Measurements from ENCODE around the gene NTN3.

Gene NTN3

DNA sequence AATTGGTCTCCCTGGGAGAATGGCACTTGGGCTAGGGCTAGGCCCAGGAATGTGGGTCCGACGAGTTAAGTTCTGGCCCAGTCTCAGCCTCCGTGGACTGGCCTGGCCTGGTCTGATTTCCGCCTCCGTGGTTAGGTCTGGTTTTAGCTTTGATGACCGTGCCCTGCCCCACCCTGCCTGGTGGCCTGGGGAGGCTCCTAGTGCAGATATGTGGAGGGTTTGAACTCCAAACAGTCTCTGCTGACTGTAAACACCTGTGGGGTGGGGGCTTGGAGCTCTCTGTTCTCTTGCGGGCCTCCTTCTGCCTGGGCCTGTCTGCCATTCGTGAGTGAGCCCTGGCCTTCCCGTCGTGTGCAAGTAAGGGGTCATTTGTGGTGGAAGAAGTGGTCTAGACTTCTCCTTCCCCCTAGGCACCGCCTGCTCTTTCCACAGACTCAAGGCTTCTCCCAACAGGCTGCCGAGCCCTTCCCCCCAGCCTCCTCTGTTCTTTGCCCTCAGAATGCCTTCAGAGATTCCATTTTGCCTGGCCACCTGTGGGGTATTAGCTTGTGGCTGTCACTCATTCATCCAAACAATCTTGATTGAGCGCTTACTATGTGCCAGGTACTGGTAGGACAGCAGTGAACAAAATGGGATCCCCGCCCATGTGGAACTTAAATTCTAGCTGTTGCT, 44.2 kb downstream of the NTN3 start:
- peak overlapping the region; percentile 71 for H3K9ac ChIP-seq (ENCODE audit: low read length)
- H3K9me3 ChIP-seq (ENCODE audit: low read length), result no peaks in the 10 kb centered on the region
- no peak for TF ChIP-seq EZH2 (IDR thresholded peaks at IDR 0.05; ENCODE audit: borderline replicate concordance, low read length)
- TF ChIP-seq CTCF (IDR thresholded peaks at IDR 0.05; ENCODE audit: low read length), result no peak
- H3K79me2 ChIP-seq (ENCODE audit: insufficient read depth, low read length), result peaks cover 33% of the 10 kb centered on the region
- H3K36me3 ChIP-seq (ENCODE audit: insufficient read depth, low read length), result no peaks in the 10 kb centered on the region
- H3K4me2 ChIP-seq (ENCODE audit: low read length), result peak overlapping the region; percentile 92
- H3K4me3 ChIP-seq (ENCODE audit: low read depth, low read length, poor library complexity, severe bottlenecking), result peak overlapping the region; percentile 75
- H3K27ac ChIP-seq (ENCODE audit: low read depth, low read length, poor library complexity, severe bottlenecking), result peak overlapping the region; percentile 54
- H3K9me2 ChIP-seq (ENCODE audit: low read depth, low read length), result no peaks in the 10 kb centered on the region
- no peaks in the 10 kb centered on the region for H3F3A ChIP-seq (ENCODE audit: insufficient read depth, low read length)
- no peak overlapping the region for H2AFZ ChIP-seq (ENCODE audit: low read length)
- peaks cover 37% of the 10 kb centered on the region for H3K4me1 ChIP-seq (ENCODE audit: insufficient read depth, low read length, severe bottlenecking)
- H3K27me3 ChIP-seq (ENCODE audit: insufficient read depth, low read length), result no peaks in the 10 kb centered on the region
- no peaks in the 10 kb centered on the region for H4K20me1 ChIP-seq (ENCODE audit: insufficient read depth, low read length)

DNA sequence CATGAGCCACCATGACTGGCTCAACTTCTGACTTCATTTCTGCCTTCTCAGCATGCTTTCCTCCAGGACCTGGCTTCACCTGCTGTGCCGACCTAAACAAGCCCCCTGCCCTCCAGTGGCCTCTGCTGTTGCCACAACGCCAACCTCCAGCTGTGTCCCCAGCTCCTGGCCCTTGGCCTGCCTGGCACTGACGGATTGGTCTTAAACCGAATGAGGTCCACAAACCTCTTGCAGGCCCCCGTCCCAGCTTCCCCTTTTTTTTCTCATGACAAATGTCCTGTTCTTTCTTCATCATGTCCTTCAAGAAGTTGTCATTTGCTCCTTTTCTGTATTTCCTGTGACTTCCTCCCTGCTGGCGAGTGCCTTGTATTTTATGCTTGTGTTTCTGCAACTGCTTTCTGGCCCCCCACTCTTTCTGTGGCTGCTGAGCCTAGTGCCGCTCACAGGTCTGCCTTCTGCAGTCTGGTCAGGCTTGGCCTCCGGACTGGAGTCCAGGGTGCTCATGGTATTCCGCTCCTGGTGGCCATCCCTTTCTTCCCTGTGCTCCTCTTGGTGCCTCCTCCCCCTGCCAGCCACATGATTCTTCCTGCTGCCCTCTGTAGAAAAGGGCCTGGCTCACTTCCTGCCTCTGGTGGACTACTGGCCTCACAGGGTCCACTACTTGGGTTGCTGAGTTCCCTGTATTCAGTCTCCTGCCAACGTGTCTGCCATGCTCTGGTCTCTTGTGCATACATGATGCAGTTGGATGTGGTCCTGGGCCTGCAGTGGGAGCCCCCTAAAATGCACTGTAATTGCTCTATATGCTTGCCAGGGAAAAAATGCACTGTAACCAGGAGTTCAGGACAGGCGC, 45.5 kb downstream of the NTN3 start:
- Histone ChIP-seq H3K9me3 (ENCODE audit: low read length) (no peaks in the 10 kb centered on the region), H3K36me3 (ENCODE audit: insufficient read depth, low read length) (no peaks in the 10 kb centered on the region), H3K4me1 (ENCODE audit: insufficient read depth, low read length, severe bottlenecking) (peaks cover 46% of the 10 kb centered on the region), H3K9ac (ENCODE audit: low read length) (peak overlapping the region; percentile 8; the same call in 1 of the 2 replicates), H3K27me3 (ENCODE audit: insufficient read depth, low read length) (no peaks in the 10 kb centered on the region), H3K27ac (ENCODE audit: low read depth, low read length, poor library complexity, severe bottlenecking) (peak overlapping the region; percentile 28), H4K20me1 (ENCODE audit: insufficient read depth, low read length) (no peaks in the 10 kb centered on the region), H3K9me2 (ENCODE audit: low read depth, low read length) (no peaks in the 10 kb centered on the region), H2AFZ (ENCODE audit: low read length) (no peak overlapping the region), H3K4me3 (ENCODE audit: low read depth, low read length, poor library complexity, severe bottlenecking) (no peak overlapping the region), H3F3A (ENCODE audit: insufficient read depth, low read length) (no peaks in the 10 kb centered on the region), H3K79me2 (ENCODE audit: insufficient read depth, low read length) (peaks cover 33% of the 10 kb centered on the region), H3K4me2 (ENCODE audit: low read length) (peak overlapping the region; percentile 92; the same call in 1 of the 2 replicates)
- TF ChIP-seq CTCF (IDR thresholded peaks at IDR 0.05; ENCODE audit: low read length) (no peak), EZH2 (IDR thresholded peaks at IDR 0.05; ENCODE audit: borderline replicate concordance, low read length) (no peak)

DNA sequence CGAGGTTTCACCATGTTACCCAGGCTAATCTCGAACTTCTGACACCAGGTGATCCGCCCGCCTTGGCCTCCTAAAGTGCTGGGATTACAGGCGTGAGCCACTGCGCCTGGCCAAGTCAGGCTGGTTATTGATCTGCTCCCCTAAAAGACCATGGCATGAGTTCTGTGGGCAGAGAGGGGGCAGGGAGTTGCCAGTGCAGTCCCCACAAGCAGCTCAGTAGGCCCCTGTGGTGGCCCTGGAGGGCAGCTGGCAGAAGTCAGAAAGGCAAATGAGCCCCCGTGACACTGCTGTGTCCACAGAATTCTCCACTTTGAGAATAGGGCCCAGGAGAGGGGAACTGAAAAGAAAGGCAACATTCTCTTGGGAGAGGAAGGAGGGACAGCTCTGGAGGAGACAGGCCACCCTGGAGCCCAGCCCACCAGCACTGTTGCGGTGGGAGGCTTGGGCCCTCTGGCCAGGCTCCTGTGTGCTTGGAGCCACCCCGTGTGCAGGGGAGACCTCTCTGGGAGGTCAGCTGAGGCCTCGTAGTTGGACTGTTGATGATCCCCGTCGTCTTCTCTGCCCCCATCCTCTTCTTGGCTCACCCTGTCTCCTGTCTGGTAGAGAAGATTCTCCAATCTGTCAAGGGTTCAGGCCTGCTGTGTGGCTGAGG, 47.0 kb downstream of the NTN3 start:
- no peak overlapping the region for H3K27ac ChIP-seq (ENCODE audit: low read depth, low read length, poor library complexity, severe bottlenecking)
- peaks cover 33% of the 10 kb centered on the region for H3K79me2 ChIP-seq (ENCODE audit: insufficient read depth, low read length)
- H3K36me3 ChIP-seq (ENCODE audit: insufficient read depth, low read length), result peaks cover 4% of the 10 kb centered on the region; the same call in 1 of the 2 replicates
- H3F3A ChIP-seq (ENCODE audit: insufficient read depth, low read length), result no peaks in the 10 kb centered on the region
- no peak overlapping the region for H3K9ac ChIP-seq (ENCODE audit: low read length)
- H3K27me3 ChIP-seq (ENCODE audit: insufficient read depth, low read length), result no peaks in the 10 kb centered on the region
- TF ChIP-seq CTCF (IDR thresholded peaks at IDR 0.05; ENCODE audit: low read length) (no peak), EZH2 (IDR thresholded peaks at IDR 0.05; ENCODE audit: borderline replicate concordance, low read length) (no peak)
- peaks cover 41% of the 10 kb centered on the region for H3K4me1 ChIP-seq (ENCODE audit: insufficient read depth, low read length, severe bottlenecking)
- H3K9me2 ChIP-seq (ENCODE audit: low read depth, low read length), result no peaks in the 10 kb centered on the region
- H2AFZ ChIP-seq (ENCODE audit: low read length), result no peak overlapping the region
- H4K20me1 ChIP-seq (ENCODE audit: insufficient read depth, low read length), result no peaks in the 10 kb centered on the region
- no peaks in the 10 kb centered on the region for H3K9me3 ChIP-seq (ENCODE audit: low read length)
- no peak overlapping the region for H3K4me3 ChIP-seq (ENCODE audit: low read depth, low read length, poor library complexity, severe bottlenecking)
- no peak overlapping the region for H3K4me2 ChIP-seq (ENCODE audit: low read length)

Data from OCI-LY1 (cell line).